Fibroblast of villous mesenchyme (primary cell): ENCODE measurements around the gene MAST1. TPM values are rescaled to one million over a fixed set of nuclear protein-coding genes. Genes with fewer than 3 reads are reported as not detected.
"Not testable (repeated sequence)": the region's sequence is repeated elsewhere in the genome, so short reads cannot be mapped to it uniquely, and the experiment has no call there.

Experiments
- DNase-seq: peaks from one replicate; pipeline ENCODE4 v3.0.0-alpha.2; 2010; ENCODE audit warnings: low read depth
- H3K4me3 ChIP-seq: 2 replicates; pipeline ENCODE4 v1.5.1; 2011; ENCODE audit warnings: low read depth, mild to moderate bottlenecking, low read length
- small RNA-seq: library from RNA; depleted of rRNA; stranded (forward); fragments of <200 nt; gene quantifications from one replicate; pipeline ENCODE3, GENCODE V24; 2012
- total RNA-seq: library from RNA; depleted of rRNA; stranded (reverse); fragments of >200 nt; gene quantifications from 2 replicates; pipeline ENCODE4 v1.2.3, GENCODE V29; 2012
- TF ChIP-seq, protein P1 (sequence below): IDR thresholded peaks from 2 replicates; pipeline ENCODE4 v1.5.1; 2012; ENCODE audit warnings: low read depth, mild to moderate bottlenecking, low read length; ENCODE audit not compliant: insufficient read depth

The MAST1 gene
- total RNA-seq, 1 donor = under 0.01 TPM

DNA sequence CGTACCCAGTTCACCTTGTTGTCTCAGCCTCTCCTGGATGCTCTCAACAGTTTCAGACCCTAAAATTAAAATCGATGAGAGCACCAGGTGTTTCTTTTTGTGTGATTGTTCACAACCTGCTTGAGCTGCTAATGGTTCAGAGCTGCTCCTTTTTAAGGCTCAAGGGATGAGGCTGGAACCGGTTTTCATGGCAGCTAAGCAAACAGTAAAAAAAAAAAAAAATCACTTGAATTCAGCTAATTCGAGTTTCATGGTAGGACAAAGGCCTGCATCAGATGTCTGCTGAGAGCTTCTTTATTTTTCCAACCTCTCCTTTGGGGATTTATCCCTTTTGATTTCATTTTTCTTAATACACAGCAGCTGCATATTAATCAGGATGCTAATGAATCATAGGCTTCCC lies 74.3 kb downstream of the MAST1 start:
- H3K4me3 ChIP-seq = no peak overlapping the region
- TF ChIP-seq, protein P1, sequence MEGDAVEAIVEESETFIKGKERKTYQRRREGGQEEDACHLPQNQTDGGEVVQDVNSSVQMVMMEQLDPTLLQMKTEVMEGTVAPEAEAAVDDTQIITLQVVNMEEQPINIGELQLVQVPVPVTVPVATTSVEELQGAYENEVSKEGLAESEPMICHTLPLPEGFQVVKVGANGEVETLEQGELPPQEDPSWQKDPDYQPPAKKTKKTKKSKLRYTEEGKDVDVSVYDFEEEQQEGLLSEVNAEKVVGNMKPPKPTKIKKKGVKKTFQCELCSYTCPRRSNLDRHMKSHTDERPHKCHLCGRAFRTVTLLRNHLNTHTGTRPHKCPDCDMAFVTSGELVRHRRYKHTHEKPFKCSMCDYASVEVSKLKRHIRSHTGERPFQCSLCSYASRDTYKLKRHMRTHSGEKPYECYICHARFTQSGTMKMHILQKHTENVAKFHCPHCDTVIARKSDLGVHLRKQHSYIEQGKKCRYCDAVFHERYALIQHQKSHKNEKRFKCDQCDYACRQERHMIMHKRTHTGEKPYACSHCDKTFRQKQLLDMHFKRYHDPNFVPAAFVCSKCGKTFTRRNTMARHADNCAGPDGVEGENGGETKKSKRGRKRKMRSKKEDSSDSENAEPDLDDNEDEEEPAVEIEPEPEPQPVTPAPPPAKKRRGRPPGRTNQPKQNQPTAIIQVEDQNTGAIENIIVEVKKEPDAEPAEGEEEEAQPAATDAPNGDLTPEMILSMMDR = no peak
- no peak for DNase-seq

DNA sequence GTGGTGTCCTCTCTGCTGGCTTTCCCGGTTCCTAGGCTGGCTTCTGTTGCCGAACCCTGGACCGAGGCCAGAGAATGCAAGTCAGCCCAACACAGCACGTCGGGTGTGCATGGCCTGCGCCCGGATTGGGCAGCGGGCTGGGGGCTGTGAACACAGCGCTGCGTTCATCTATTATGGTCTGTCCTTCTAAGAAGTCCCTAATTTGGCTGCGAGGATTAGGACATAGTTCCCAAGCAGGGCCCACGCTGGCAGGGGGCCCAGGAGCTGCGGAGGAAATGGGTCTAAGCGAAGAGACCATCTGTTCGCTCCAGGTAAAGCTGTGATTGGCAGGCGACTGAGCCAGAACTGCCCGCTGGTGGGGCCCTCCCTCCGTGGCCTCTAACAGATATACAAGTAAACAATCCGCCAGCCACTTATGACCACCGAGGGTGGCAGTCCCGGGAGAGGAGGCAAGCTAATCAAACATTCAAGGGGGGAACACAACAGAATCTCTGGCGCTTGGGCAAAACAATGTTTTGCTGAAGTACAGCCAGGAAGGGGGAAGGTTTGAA lies 74.8 kb downstream of the MAST1 start:
- no peak overlapping the region for H3K4me3 ChIP-seq
- peak; percentile 52 for DNase-seq
- TF ChIP-seq, protein P1 = no peak

DNA sequence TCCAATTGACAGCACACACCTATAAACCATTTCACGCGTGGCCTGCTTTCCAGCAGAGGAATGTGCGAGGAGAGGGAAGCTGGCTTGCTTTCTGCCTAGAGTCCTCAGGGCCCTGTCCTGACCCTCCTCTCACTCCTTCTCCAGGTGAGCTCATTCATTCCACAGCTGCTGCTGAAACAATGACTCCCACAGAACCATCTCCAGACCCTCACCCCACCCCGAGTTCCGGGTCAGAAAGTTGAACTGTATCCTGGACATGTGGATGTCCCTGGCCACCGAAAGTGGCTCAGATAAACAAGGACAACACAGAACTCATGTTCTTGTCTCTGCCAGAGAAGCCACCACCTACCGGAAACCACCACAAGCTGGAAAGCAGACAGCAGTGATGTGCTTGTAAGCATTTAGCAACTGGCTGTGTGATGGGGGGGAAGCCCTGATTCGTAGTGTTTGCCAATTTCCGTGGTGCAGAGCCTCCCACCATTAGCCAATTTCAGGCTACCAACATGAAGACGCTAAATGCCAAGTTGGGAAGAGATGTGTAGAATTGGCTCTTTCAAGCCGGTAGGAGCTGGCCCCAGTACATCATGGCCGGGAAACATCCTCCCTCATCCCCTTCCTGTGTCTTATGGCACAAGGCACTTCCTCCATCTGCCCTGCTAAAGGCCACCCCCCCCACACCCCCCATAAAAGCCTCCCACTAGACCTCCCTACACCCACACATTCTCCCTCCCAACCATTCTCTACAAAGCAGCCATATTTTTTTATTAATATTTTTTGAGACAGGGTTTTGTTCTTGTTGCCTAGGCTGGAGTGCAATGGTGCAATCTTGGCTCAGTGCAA lies 75.8 kb downstream of the MAST1 start:
- TF ChIP-seq, protein P1 = no peak
- DNase-seq = no peak
- H3K4me3 ChIP-seq = no peak overlapping the region

DNA sequence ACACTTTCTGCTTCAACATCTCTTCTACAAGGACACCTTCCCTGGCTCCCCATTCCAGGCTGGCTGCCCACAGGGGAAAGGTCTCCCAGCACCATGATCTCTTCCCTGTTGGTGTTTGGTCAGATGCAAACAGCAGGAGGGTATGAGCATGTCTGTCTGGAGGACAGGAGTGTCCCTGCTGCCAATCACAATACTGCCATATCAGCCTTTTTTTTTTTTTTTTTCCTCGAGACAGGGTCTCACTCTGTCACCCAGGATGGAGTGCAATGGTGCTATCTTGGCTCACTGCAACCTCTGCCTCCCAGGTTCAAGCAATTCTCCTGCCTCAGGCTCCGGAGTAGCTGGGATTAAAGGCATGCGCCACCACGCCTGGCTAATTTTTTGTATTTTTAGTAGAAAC lies 77.5 kb downstream of the MAST1 start:
- H3K4me3 ChIP-seq, DNase-seq: not testable (repeated sequence)

DNA sequence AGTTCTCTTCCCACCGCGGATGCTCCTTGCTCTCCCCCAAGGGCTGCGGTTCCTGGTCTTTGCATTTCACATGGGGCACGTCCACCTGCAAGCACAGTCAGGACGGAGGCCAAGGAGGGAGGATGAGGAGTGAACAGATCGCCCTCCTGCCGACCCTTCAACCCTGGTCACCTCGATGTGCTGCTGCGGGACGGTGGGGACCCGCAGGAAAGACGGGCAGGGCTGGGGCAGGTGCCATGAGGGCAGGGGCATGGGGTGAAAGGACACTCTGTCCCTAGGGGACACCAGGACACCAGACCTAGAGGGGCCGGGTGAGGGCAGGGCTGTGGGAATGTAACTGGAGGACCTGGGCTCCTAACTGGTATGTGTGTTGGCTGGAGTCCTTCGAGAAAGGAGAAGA lies 79.9 kb downstream of the MAST1 start:
- no peak for DNase-seq
- TF ChIP-seq, protein P1 = no peak
- no peak overlapping the region for H3K4me3 ChIP-seq

DNA sequence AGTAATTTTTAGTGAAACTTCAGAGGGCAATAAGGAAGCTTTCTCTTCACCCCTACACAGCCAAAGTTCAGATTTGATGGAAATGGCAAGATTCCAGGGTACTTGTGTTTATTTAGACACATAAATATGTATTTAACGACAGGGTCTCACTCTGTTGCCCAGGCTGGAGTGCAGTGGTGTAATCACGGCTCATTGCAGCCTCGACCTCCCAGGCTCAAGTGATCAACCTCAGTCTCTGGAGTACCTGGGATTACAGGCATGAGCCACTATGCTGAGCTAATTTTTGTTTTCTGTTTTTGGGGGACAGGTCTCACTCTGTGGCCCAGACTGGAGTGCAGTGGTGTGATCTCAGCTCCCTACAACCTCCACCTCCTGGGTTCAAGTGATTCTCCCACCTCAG lies 82.7 kb downstream of the MAST1 start:
- DNase-seq = no peak
- no peak overlapping the region for H3K4me3 ChIP-seq
- TF ChIP-seq, protein P1 = no peak

DNA sequence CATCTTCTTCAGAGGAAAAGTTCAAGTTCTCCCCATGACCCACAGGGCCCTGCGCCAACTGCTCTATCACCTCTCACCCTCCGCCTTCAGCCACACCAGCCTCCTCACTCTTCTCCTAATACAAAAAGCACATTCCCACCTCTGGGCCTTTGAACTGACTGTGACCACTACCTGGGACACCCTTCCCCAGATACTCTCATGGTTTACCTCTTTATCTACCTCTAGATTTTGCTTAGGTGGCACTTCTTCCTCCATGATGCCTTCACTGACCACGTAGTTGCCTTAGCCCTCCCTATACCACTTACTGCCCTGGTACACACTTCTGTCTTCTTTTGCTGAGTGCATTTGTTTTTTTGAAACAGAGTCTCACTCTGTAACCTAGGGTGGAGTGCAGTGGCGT lies 84.6 kb downstream of the MAST1 start:
- TF ChIP-seq, protein P1 = no peak

More for the DNA sequence above, 84.6 kb downstream of the MAST1 start:
- no peak overlapping the region for H3K4me3 ChIP-seq
- no peak for DNase-seq

Small RNAs within 50 kb of the gene (small RNA-seq; reads per million reads assigned to genes)
- gene MIR5695 = 1.1 reads per million, percentile 19 among the genes with 10 or more reads in this experiment
- gene MIR6794 = not detected

Other genes with a start within 250 kb of the MAST1 start
- gene ZNF490, start 227.7 kb upstream of the MAST1 start, total RNA-seq = 5.2 and 7.8 TPM in 2 replicates
- 17.4 and 20.3 TPM in 2 replicates for gene ZNF791, start 227.6 kb upstream of the MAST1 start, total RNA-seq
- gene MAN2B1, start 171.8 kb upstream of the MAST1 start, total RNA-seq = 22.9 and 25.8 TPM in 2 replicates
- 6.8 and 7.3 TPM in 2 replicates for gene WDR83, start 171.7 kb upstream of the MAST1 start, total RNA-seq
- gene DHPS, start 156.6 kb upstream of the MAST1 start, total RNA-seq = 45.7 and 50.1 TPM in 2 replicates
- gene GNG14, start 150.5 kb upstream of the MAST1 start, total RNA-seq = not detected in 2 replicates
- 7.3 and 15.1 TPM in 2 replicates for gene FBXW9, start 141.9 kb upstream of the MAST1 start, total RNA-seq
- gene TNPO2, start 114.6 kb upstream of the MAST1 start, total RNA-seq = 36.7 and 53.1 TPM in 2 replicates
- gene TRIR, start 103.8 kb upstream of the MAST1 start, total RNA-seq = 127 and 153 TPM in 2 replicates
- gene GET3, start 101.0 kb upstream of the MAST1 start, total RNA-seq = 79.2 and 82.5 TPM in 2 replicates
- not detected in 2 replicates for gene BEST2, start 86.7 kb upstream of the MAST1 start, total RNA-seq
- gene HOOK2, start 63.0 kb upstream of the MAST1 start, total RNA-seq = 12.2 and 15.1 TPM in 2 replicates
- gene JUNB, start 47.0 kb upstream of the MAST1 start, total RNA-seq = 88.1 and 107 TPM in 2 replicates
- 222 and 230 TPM in 2 replicates for gene PRDX2, start 36.7 kb upstream of the MAST1 start, total RNA-seq
- not detected in 2 replicates for gene THSD8, start 36.4 kb upstream of the MAST1 start, total RNA-seq
- 20.0 and 22.9 TPM in 2 replicates for gene RNASEH2A, start 31.9 kb upstream of the MAST1 start, total RNA-seq
- not detected in 2 replicates for gene RTBDN, start 3.9 kb upstream of the MAST1 start, total RNA-seq
- gene DNASE2, start 42.9 kb downstream of the MAST1 start, total RNA-seq = 14.7 and 18.7 TPM in 2 replicates
- gene KLF1, start 48.7 kb downstream of the MAST1 start, total RNA-seq = not detected in 2 replicates
- gene GCDH, start 52.6 kb downstream of the MAST1 start, total RNA-seq = 17.3 and 19.6 TPM in 2 replicates
- under 0.01 TPM in 2 replicates for gene SYCE2, start 80.8 kb downstream of the MAST1 start, total RNA-seq
- 65.2 and 70.2 TPM in 2 replicates for gene FARSA, start 95.2 kb downstream of the MAST1 start, total RNA-seq
- 2,107 and 2,588 TPM in 2 replicates for gene CALR, start 100.1 kb downstream of the MAST1 start, total RNA-seq
- gene RAD23A, start 107.3 kb downstream of the MAST1 start, total RNA-seq = 91.1 and 92.8 TPM in 2 replicates
- 18.6 and 24.8 TPM in 2 replicates for gene GADD45GIP1, start 118.7 kb downstream of the MAST1 start, total RNA-seq
- gene DAND5, start 131.1 kb downstream of the MAST1 start, total RNA-seq = not detected in 2 replicates
- gene NFIX, start 157.0 kb downstream of the MAST1 start, total RNA-seq = 29.6 and 30.2 TPM in 2 replicates